HEK293 (cell line): Measurements from ENCODE around the gene CBX5.

Source experiments
- CTCF ChIA-PET: fragments of 350-600 bp; formaldehyde crosslinking; extraction: SDS; loops from one replicate; lab custom pipeline; 2021; ENCODE audit warnings: antibody characterized with exemption; lab: Yijun Ruan, JAX
- POLR2A ChIA-PET: fragments of 300-600 bp; formaldehyde crosslinking; extraction: SDS; loops from one replicate; lab custom pipeline; 2020; ENCODE audit warnings: antibody characterized with exemption, inconsistent platforms; lab: Yijun Ruan, JAX
- H3K27ac ChIP-seq: fragments of 200-500 bp; sonication (Bioruptor generic); 2 replicates; pipeline ENCODE4 v1.5.1; 2014; ENCODE audit warnings: low read depth, low read length, control low read depth, inconsistent platforms; ENCODE audit errors: extremely low read depth
- H3K36me3 ChIP-seq, 2 experiments: fragments of 200-500 bp in 1 of 2; sonication (Bioruptor generic) in 1 of 2; 1 replicate in 1 of 2; 2 replicates in 1 of 2; pipeline ENCODE4 v1.5.1; 2014 to 2017; ENCODE audit warnings: inconsistent platforms in 2 of 2, low read length in 2 of 2; ENCODE audit not compliant: control insufficient read depth in 2 of 2, insufficient read depth in 1 of 2
- H3K4me1 ChIP-seq: fragments of 200-500 bp; sonication (Bioruptor generic); 2 replicates; pipeline ENCODE4 v1.5.1; 2014; ENCODE audit warnings: mild to moderate bottlenecking, low read length, inconsistent platforms; ENCODE audit not compliant: control insufficient read depth, insufficient read depth
- H3K4me3 ChIP-seq: 2 replicates; pipeline ENCODE4 v1.5.1; 2011; ENCODE audit warnings: low read depth, mild to moderate bottlenecking, control low read depth, low read length, moderate library complexity
- H3K9me3 ChIP-seq: fragments of 200-500 bp; sonication (Bioruptor generic); 2 replicates; pipeline ENCODE4 v1.5.1; 2014; ENCODE audit warnings: low read depth, low read length, inconsistent platforms; ENCODE audit not compliant: control insufficient read depth, insufficient read depth
- KLF16 ChIP-seq: fragments of 450-650 bp; formaldehyde crosslinking; IDR thresholded peaks from 2 replicates; pipeline ENCODE4 v1.5.1; 2017; ENCODE audit warnings: missing biosample characterization, missing genetic modification characterization
- SCRT1 ChIP-seq: fragments of 450-650 bp; formaldehyde crosslinking; IDR thresholded peaks from 2 replicates; pipeline ENCODE4 v1.5.1; 2016; ENCODE audit warnings: missing biosample characterization, missing genetic modification characterization, borderline replicate concordance
- SCRT2 ChIP-seq: fragments of 450-650 bp; formaldehyde crosslinking; IDR thresholded peaks from 2 replicates; pipeline ENCODE4 v1.5.1; 2016; ENCODE audit warnings: missing biosample characterization, missing genetic modification characterization
- ZNF121 ChIP-seq: fragments of 450-650 bp; formaldehyde crosslinking; IDR thresholded peaks from 2 replicates; pipeline ENCODE4 v1.5.1; 2016; ENCODE audit warnings: missing biosample characterization, missing genetic modification characterization
- ZNF132 ChIP-seq: fragments of 450-650 bp; formaldehyde crosslinking; IDR thresholded peaks from 2 replicates; pipeline ENCODE4 v1.5.1; 2017; ENCODE audit warnings: missing biosample characterization, missing genetic modification characterization, borderline replicate concordance
- ZNF133 ChIP-seq: fragments of 450-650 bp; formaldehyde crosslinking; IDR thresholded peaks from 2 replicates; pipeline ENCODE4 v1.5.1; 2016; ENCODE audit warnings: missing biosample characterization, missing genetic modification characterization
- ZNF175 ChIP-seq: fragments of 450-650 bp; formaldehyde crosslinking; IDR thresholded peaks from 2 replicates; pipeline ENCODE4 v1.5.1; 2016; ENCODE audit warnings: missing biosample characterization, missing genetic modification characterization
- ZNF2 ChIP-seq: fragments of 450-650 bp; formaldehyde crosslinking; IDR thresholded peaks from 2 replicates; pipeline ENCODE4 v1.5.1; 2016; ENCODE audit warnings: missing biosample characterization, missing genetic modification characterization
- ZNF23 ChIP-seq: fragments of 450-650 bp; formaldehyde crosslinking; IDR thresholded peaks from 2 replicates; pipeline ENCODE4 v1.5.1; 2016; ENCODE audit warnings: missing biosample characterization, missing genetic modification characterization, borderline replicate concordance
- ZNF24 ChIP-seq: fragments of 450-650 bp; formaldehyde crosslinking; IDR thresholded peaks from 2 replicates; pipeline ENCODE4 v1.5.1; 2016; ENCODE audit warnings: missing biosample characterization, missing genetic modification characterization
- ZNF366 ChIP-seq: fragments of 450-650 bp; formaldehyde crosslinking; conservative IDR thresholded peaks from 2 replicates; pipeline ENCODE4 v1.5.1; 2016; ENCODE audit warnings: missing biosample characterization, missing genetic modification characterization
- ZNF394 ChIP-seq: fragments of 450-650 bp; formaldehyde crosslinking; IDR thresholded peaks from 2 replicates; pipeline ENCODE4 v1.5.1; 2016; ENCODE audit warnings: missing biosample characterization, missing genetic modification characterization, mild to moderate bottlenecking, moderate library complexity, borderline replicate concordance
- ZNF558 ChIP-seq: fragments of 450-650 bp; formaldehyde crosslinking; IDR thresholded peaks from 2 replicates; pipeline ENCODE4 v1.5.1; 2016; ENCODE audit warnings: missing biosample characterization, missing genetic modification characterization
- ZNF600 ChIP-seq: fragments of 450-650 bp; formaldehyde crosslinking; IDR thresholded peaks from 2 replicates; pipeline ENCODE4 v1.5.1; 2016; ENCODE audit warnings: missing biosample characterization, missing genetic modification characterization
- ZNF76 ChIP-seq: fragments of 450-650 bp; formaldehyde crosslinking; IDR thresholded peaks from 2 replicates; pipeline ENCODE4; 2016; ENCODE audit warnings: low read depth, missing biosample characterization, missing genetic modification characterization, borderline replicate concordance
- TF ChIP-seq, protein P1 (sequence below): fragments of 450-650 bp; formaldehyde crosslinking; optimal IDR thresholded peaks from 2 replicates; pipeline ENCODE3; 2016; ENCODE audit warnings: missing biosample characterization, mild to moderate bottlenecking, missing genetic modification characterization
- TF ChIP-seq, protein P2 (sequence below): sonication (generic); formaldehyde crosslinking; IDR thresholded peaks from 2 replicates; pipeline ENCODE4 v1.8.1; 2022; ENCODE audit warnings: mild to moderate bottlenecking, moderate library complexity, missing genetic modification reagents
- TF ChIP-seq, protein P3 (sequence below): fragments of 450-650 bp; formaldehyde crosslinking; IDR thresholded peaks from 2 replicates; pipeline ENCODE4 v1.5.1; 2016; ENCODE audit warnings: missing biosample characterization, missing genetic modification characterization, borderline replicate concordance

CBX5 gene

DNA sequence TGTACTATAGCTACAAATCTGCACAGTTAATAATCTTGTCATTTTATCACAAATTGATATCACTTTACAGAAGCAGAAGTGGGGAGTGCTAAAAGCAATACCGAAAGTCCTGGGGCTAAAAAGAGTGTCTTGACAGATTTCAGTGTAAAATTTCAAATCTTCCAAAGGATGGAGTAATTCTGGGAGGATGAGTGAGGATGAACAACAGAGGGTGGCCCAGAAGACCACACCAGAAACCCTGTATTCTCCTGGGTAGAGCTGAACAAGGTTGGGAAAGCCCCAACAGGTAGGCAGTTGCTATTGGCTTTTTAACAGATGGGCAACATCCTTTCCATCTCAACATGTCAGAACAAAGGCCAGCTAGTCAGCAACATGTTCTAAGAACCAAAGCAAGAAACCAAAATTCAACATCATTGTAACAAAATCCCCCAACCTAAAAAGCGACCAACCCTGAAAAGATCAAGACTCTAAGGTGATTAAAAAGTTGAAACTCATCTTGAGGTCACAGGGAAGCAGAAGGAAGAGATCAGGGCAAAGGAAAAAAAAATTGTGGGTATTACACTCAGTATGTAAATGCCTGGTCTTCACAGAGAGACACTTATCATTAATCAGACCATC lies 38.8 kb downstream of the CBX5 start:
- 0 out of 2 replicates have a peak, but pooled peaks have one; percentile 57 for TF ChIP-seq SCRT1 (tag by site-specific recombination)
- TF ChIP-seq ZNF132 (tag by site-specific recombination), result no peak
- TF ChIP-seq ZNF76 (tag by site-specific recombination), result no peak
- TF ChIP-seq SCRT2 (tag by site-specific recombination), result peak; percentile 70
- TF ChIP-seq, protein P1, sequence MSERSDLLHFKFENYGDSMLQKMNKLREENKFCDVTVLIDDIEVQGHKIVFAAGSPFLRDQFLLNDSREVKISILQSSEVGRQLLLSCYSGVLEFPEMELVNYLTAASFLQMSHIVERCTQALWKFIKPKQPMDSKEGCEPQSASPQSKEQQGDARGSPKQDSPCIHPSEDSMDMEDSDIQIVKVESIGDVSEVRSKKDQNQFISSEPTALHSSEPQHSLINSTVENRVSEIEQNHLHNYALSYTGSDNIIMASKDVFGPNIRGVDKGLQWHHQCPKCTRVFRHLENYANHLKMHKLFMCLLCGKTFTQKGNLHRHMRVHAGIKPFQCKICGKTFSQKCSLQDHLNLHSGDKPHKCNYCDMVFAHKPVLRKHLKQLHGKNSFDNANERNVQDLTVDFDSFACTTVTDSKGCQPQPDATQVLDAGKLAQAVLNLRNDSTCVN (tag by site-specific recombination), result no peak
- Histone ChIP-seq H3K4me3 (no peak overlapping the region), H3K4me1 (no peaks in the 10 kb centered on the region), H3K36me3 (peaks cover 50 to 71% of the 10 kb centered on the region in 2 experiments), H3K27ac (no peak overlapping the region), H3K9me3 (no peaks in the 10 kb centered on the region)
- POLR2A ChIA-PET, result interaction anchor here (3.7 kb wide), 1 partner anchor 39 kb away, joined by 11 read pairs; the partner anchor contains the start of genes CBX5 and HNRNPA1
- CTCF ChIA-PET, result interaction anchor here (0.9 to 7.4 kb wide), 4 partner anchors 11 to 27 kb away, joined by 3 to 61 read pairs (median 4); no protein-coding TSS in a partner anchor

DNA sequence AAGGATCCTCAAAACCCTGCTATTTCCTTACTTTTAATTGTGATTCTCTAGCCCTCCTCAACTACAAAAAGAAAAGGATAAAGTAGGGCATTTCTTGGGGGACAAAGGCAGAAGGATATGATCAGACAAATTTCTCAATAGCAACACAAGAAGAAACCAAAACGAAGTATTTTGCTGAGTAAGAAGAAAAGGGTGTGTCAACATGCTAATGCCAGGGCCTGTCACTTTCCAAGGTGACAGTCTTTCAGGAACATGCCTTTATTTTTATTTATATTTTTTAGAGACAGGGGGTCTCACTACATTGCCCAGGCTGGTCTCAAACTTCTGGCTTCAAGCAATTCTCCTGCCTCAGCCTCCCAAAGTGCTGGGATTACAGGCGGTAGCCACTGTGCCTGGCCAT lies 39.8 kb downstream of the CBX5 start:
- no peaks in the 10 kb centered on the region for H3K4me1 ChIP-seq
- no peak for TF ChIP-seq ZNF2 (tag by site-specific recombination)
- no peak for TF ChIP-seq ZNF366
- TF ChIP-seq, protein P2, sequence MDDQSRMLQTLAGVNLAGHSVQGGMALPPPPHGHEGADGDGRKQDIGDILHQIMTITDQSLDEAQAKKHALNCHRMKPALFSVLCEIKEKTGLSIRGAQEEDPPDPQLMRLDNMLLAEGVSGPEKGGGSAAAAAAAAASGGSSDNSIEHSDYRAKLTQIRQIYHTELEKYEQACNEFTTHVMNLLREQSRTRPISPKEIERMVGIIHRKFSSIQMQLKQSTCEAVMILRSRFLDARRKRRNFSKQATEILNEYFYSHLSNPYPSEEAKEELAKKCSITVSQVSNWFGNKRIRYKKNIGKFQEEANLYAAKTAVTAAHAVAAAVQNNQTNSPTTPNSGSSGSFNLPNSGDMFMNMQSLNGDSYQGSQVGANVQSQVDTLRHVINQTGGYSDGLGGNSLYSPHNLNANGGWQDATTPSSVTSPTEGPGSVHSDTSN (CRISPR knock-in tag), result no peak
- TF ChIP-seq ZNF121, result peak; percentile 63; the same call in 1 of the 2 replicates
- no peak for TF ChIP-seq ZNF24
- TF ChIP-seq ZNF175 (tag by site-specific recombination), result no peak
- ChIA-PET CTCF (interaction anchor here (0.9 to 7.4 kb wide), 4 partner anchors 12 to 25 kb away, joined by 3 to 61 read pairs (median 8); no protein-coding TSS in a partner anchor), POLR2A (interaction anchor here (1.8 kb wide), 1 partner anchor 40 kb away, joined by 8 read pairs; the partner anchor contains the start of genes CBX5 and HNRNPA1)
- H3K4me3 ChIP-seq, result no peak overlapping the region
- H3K36me3 ChIP-seq, result peaks cover 41 to 69% of the 10 kb centered on the region in 2 experiments
- no peaks in the 10 kb centered on the region for H3K9me3 ChIP-seq
- H3K27ac ChIP-seq, result no peak overlapping the region

DNA sequence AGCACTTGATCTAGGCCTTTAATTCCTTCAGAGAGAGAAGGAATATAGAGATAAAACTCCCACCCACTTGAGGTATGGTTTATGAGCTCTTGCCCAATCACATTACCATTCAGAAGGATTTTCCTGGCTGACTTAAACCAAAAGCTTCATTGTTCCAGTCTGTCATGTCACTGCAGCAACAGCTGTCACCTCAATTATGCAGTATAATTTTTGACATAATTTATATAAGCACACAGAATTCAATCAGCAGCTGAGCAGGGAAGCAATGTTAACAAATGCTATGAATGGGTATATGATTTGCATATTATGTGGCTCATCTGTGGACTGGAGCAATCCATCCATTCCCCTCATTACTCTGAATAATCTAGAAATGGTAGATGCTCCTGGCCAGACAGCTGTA lies 40.3 kb downstream of the CBX5 start:
- POLR2A ChIA-PET, result interaction anchor here (1.8 kb wide), 1 partner anchor 41 kb away, joined by 8 read pairs; the partner anchor contains the start of genes CBX5 and HNRNPA1

More for the DNA sequence above, 40.3 kb downstream of the CBX5 start:
- H3K4me1 ChIP-seq, result no peaks in the 10 kb centered on the region
- no peak overlapping the region for H3K27ac ChIP-seq
- CTCF ChIA-PET, result interaction anchor here (0.9 to 7.4 kb wide), 5 partner anchors 13 to 25 kb away, joined by 3 to 61 read pairs (median 6); no protein-coding TSS in a partner anchor
- H3K9me3 ChIP-seq, result no peaks in the 10 kb centered on the region
- TF ChIP-seq ZNF558 (tag by site-specific recombination), result no peak
- 0 out of 2 replicates have a peak, but pooled peaks have one; percentile 29 for TF ChIP-seq SCRT2 (tag by site-specific recombination)
- no peak for TF ChIP-seq ZNF23
- no peak for TF ChIP-seq ZNF133 (tag by site-specific recombination)
- TF ChIP-seq, protein P3, sequence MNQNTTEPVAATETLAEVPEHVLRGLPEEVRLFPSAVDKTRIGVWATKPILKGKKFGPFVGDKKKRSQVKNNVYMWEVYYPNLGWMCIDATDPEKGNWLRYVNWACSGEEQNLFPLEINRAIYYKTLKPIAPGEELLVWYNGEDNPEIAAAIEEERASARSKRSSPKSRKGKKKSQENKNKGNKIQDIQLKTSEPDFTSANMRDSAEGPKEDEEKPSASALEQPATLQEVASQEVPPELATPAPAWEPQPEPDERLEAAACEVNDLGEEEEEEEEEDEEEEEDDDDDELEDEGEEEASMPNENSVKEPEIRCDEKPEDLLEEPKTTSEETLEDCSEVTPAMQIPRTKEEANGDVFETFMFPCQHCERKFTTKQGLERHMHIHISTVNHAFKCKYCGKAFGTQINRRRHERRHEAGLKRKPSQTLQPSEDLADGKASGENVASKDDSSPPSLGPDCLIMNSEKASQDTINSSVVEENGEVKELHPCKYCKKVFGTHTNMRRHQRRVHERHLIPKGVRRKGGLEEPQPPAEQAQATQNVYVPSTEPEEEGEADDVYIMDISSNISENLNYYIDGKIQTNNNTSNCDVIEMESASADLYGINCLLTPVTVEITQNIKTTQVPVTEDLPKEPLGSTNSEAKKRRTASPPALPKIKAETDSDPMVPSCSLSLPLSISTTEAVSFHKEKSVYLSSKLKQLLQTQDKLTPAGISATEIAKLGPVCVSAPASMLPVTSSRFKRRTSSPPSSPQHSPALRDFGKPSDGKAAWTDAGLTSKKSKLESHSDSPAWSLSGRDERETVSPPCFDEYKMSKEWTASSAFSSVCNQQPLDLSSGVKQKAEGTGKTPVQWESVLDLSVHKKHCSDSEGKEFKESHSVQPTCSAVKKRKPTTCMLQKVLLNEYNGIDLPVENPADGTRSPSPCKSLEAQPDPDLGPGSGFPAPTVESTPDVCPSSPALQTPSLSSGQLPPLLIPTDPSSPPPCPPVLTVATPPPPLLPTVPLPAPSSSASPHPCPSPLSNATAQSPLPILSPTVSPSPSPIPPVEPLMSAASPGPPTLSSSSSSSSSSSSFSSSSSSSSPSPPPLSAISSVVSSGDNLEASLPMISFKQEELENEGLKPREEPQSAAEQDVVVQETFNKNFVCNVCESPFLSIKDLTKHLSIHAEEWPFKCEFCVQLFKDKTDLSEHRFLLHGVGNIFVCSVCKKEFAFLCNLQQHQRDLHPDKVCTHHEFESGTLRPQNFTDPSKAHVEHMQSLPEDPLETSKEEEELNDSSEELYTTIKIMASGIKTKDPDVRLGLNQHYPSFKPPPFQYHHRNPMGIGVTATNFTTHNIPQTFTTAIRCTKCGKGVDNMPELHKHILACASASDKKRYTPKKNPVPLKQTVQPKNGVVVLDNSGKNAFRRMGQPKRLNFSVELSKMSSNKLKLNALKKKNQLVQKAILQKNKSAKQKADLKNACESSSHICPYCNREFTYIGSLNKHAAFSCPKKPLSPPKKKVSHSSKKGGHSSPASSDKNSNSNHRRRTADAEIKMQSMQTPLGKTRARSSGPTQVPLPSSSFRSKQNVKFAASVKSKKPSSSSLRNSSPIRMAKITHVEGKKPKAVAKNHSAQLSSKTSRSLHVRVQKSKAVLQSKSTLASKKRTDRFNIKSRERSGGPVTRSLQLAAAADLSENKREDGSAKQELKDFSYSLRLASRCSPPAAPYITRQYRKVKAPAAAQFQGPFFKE, result no peak
- no peak for TF ChIP-seq ZNF600 (tag by site-specific recombination)
- TF ChIP-seq KLF16 (tag by site-specific recombination), result no peak
- TF ChIP-seq ZNF394 (tag by site-specific recombination), result no peak
- H3K36me3 ChIP-seq, result peaks cover 36 to 64% of the 10 kb centered on the region in 2 experiments
- no peak overlapping the region for H3K4me3 ChIP-seq
